ENCODE data around the gene SLC16A3.

DNA sequence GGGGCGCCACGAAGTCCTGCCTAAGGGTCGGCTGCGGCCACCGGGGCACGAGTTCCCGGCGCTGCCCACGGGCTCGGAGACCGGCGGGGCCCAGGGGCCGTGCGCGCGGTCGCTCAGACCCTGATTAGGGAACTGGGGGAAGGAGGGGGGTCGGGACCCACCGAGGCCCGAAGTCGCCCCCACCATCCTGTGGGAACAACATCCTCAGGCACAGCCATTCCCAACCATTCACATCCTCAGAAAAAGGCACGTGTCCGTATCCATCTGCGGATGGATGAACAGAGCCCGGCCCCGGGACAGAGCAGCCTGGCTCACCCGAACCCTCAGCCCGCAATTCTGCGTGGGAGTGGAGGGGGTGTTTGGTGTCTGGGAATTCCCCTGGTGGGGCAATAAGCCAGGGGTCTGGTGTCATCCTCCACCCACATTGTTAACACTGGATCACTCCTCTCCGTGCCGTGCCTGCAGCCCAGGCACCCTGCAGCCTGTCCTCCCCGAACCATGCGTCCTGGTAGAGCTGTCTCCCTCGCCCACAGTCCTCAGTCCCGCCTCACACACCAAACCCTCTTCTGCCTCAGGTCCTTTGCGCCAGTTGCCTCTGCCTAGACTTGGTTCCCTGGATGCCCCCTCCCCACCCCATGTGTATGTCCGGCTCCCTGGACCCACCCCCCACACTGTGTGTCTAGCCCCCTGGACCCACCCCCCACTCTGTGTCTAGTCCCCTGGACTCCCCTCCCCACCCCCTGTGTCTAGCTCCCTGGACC is 15.4 kb upstream of the SLC16A3 start:
- no peak for TF ChIP-seq KDM5A (IDR thresholded peaks at IDR 0.05; ENCODE audit: low read length)
- TF ChIP-seq, protein P1, sequence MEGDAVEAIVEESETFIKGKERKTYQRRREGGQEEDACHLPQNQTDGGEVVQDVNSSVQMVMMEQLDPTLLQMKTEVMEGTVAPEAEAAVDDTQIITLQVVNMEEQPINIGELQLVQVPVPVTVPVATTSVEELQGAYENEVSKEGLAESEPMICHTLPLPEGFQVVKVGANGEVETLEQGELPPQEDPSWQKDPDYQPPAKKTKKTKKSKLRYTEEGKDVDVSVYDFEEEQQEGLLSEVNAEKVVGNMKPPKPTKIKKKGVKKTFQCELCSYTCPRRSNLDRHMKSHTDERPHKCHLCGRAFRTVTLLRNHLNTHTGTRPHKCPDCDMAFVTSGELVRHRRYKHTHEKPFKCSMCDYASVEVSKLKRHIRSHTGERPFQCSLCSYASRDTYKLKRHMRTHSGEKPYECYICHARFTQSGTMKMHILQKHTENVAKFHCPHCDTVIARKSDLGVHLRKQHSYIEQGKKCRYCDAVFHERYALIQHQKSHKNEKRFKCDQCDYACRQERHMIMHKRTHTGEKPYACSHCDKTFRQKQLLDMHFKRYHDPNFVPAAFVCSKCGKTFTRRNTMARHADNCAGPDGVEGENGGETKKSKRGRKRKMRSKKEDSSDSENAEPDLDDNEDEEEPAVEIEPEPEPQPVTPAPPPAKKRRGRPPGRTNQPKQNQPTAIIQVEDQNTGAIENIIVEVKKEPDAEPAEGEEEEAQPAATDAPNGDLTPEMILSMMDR (IDR thresholded peaks at IDR 0.05; ENCODE audit: control extremely low read depth in 1 of 3, insufficient read depth in 1 of 3, low read depth in 1 of 3, low read length in 3 of 3), result no peak
- no peak for TF ChIP-seq GABPA (IDR thresholded peaks at IDR 0.05; ENCODE audit: borderline replicate concordance, insufficient read depth, low read length)

All from H1 (cell line).